Myocyte (in vitro differentiated cells): Measurements from ENCODE around the gene GMFB. TPM values are rescaled to one million over a fixed set of nuclear protein-coding genes. Genes with fewer than 3 reads are reported as not detected.
A peak's percentile ranks its signal among the peaks of the same experiment; 100 is the strongest.

Source experiments
- DNase-seq: peaks from one replicate; pipeline ENCODE4 v3.0.0-alpha.2; 2012; ENCODE audit warnings: low read depth
- total RNA-seq: library from RNA; depleted of rRNA; stranded (reverse); fragments of >200 nt; gene quantifications from 2 replicates; pipeline ENCODE4 v1.2.3, GENCODE V29; 2014

The GMFB gene
- total RNA-seq, 1 donor from 2014 or later = 81.7 TPM

GRCh38 chr14:54493293-54493692, 4.5 kb upstream of the GMFB start:
- DNase-seq = no peak

DNA sequence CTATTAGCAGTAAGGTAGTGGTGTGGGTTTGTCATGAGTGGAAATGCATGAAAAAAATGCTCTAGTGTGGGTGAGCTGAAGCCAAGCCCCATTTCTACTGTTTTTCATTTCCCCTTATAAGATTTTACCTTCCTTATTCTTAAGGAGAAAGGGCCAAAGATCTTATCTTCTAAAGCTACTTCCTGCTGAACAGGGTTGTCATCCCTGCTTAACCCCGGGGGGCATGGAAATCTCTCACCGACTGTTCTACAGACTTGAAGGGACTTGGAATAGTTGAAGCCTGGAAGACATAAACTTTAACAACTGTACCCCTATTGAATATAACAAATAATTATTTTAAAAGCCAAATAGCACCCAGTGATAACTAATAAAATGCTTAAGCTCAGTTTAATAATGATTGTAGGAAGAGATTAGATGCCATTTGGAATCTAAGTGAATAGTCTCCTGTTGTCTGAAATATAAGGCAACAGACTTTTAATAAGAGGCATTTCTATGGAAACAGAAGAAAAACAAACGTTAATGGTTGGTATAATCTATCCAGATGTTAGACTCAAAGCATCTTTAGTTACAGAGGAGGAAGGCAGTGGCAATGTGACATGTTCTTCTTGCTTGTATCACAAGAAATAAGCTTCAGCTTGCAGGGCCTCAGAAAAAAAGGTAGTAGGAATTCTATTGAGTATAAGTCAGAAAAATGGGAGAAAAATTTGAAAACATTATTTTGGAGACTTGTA, 1.8 kb upstream of the GMFB start:
- no peak for DNase-seq

DNA sequence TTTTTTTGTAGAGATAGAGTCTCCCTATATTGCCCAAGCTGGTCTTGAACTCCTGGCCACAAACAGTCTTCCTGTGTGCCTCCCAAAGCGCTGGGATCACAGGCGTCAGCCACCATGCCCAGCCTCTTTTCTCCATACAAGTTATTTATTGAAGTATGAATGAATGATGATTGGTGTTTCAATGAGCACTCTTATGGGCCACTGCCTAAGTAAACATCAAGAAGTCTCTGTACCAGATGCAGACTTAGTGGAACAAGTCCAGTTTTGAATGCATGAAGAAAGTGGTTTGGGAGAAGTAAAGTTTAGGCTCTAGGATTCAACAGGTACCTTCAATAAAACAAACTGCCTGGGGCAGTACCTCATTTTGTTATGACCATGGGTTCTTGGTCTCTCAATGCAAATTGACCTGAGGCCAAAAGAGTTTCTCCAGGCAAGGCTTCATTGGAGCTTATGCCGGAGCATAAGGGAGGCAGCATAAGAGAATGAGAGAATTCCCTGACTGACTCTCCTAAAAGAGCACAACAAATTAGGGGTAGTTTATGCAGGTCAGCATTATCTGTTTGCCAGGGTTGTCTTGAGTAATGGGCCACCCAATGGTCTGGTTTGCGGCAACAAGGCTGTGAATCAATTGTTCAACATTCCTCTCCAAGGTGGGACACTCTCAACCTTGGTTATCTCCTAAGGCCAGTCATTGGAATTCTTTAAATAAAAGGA, 1.1 kb upstream of the GMFB start:
- DNase-seq = no peak

- DNase-seq = no peak
Measured at GRCh38 chr14:54489318-54489683, 521 bp upstream of the GMFB start.

DNA sequence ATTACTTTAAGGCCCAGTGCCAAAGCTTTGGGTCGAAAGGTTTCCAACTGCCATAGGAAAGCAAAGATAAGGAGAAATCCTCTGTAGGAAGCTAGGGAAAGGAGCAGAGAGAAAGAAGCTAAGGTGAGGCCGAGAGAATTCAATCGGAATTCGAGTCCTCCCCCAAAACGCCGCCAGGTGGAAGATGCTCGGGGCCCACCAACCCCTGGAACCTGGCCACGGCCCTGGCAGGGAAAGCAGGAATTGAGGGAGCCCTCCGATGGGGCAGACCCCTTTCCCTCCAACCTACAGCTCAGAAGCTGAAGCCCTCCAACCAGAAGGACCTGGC, 498 bp downstream of the GMFB start:
- DNase-seq = no peak

GRCh38 chr14:54487771-54488170, 1.0 kb downstream of the GMFB start:
- peak; percentile 41 for DNase-seq

DNA sequence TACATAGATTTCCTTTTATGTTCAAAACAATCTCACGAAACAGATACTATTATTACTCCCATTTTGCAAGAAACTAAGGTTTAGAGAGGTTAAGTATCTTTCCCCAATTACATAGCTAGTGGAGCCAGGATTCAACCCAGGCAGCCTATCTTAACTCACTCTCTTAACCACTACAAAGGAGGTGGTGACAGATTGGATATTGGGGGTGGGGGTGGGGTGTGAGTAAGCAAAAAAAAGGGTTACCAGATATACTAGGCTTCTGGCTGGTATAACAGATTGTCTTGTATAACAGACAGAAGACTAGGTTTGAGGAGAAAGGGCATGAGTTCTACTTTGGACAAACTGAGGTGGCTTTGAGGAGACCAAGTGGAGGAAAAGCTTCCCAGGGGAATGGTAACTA, 2.1 kb downstream of the GMFB start:
- no peak for DNase-seq

DNA sequence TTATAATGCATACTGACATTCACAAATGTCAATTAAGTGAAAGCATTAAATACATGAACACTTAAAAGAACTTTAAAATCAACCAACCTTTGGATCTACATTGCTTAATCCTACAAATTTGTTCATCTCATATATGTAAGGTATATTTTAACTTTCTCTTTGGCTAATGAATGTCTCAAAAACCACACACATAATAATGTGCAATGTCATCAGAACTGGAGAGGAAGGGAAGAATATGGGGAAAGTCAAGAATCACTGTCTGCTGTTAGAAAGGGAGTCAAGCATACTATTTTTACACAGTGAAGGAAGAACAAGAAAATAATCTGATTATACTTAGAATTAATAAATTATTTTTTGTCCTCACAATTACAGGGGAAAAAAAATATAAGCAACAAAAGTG, 4.9 kb downstream of the GMFB start:
- DNase-seq = no peak

DNA sequence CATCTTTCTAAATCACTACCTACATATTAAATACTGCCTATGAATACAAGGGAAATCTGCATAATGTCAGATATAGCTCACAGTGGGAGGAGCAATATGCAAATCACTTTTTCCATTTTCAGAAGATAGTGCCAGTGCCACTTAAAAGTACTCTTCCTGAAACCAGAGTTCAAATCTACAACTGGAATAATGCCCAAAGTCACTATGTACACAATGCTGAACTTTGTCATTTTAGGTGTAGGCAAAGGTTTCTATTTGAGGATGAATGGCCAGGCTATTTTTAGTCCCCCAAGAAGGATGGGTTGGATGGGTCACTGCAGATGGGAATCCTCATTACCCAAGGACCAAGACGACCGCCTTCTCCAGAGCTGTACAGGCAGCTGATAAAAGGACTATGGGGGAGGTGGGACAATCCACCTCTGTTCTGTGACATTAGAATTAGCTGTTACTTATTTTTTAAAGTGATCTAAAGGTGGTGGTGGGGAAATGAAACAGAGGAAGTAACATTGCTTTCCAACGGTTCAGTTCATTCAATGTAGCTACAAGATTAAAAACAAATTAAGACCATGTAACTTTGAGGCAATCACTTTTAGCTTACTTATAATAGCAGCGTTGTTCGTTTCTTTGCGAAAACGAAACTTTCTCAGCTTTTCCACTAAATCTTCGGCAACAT, 5.6 kb downstream of the GMFB start:
- no peak for DNase-seq

DNA sequence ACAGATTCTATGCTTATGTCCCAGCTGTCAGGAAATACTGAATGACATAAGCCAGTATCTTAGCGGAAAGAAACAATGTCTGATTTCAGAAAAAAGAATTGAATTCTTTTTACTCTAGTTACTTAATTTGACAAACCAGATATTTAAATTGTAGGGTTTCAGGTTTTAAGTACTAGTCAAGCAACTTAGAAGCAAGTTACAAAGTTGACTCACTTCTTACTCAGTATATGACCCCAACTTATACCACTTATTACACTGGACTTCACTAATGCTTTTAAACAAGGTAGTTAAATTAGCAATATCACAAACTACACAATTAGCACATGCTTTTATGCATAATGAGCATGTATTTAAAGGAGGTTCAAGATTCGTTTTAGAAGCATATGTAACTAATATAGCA, 7.1 kb downstream of the GMFB start:
- DNase-seq = no peak

DNA sequence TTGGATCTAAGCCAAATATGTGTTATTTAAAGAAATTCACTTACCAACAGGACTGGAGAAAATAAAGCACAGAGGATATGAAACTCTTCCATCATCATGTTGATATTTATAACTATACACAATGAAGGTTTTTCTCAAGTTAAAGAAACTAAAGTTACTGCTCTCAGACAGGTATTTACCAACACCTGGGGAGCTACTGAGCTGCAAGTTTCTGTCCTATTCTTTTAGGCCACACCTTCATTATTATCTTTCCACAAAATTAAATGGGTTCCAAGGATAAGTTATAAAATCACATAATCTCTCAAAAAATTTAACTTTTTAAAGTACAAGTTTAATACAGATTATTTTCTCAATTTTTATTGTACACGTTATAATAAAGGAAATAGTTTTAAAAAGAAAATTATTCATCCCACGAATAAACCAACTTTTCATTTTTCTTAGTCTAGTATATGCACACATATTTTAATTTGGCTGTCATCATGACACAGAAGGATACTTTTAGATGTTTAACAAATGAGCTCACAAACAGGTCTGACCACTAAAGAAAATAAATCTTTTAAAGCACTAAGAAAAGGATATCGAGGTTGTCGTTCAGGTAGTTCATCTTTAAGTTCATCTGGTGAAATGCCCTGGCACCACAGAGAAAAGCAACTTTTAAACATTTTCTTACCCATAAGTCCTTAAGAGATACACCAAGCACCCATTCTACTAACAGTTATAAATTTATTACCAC, 7.8 kb downstream of the GMFB start:
- DNase-seq = no peak

DNA sequence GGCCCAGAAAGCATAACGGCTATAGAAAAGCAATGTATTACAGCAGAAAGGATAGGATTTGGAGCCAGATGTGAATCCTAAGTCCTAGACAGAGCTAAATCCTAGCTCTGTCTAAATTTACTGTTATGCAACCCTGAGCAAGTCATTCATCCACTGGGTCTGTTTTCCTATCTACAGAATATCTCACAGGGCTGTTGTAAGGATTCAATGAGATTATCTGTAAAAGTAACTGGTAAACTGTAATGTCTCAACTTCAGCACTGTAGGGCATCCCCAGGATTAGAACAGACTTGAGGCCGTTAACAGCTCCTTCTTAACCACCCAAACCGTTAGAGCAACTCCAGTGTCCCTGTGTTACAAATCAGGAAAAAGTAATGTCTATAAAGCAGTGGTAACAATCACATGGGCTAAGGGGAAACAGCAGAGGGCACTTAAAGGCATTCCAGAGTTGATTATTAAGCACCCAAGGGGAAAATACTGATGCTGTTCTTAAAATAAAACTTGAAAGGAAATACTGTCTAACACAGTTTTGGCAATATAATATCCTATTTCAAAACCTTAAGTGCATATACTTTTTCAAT, 10.1 kb downstream of the GMFB start:
- DNase-seq = no peak

DNA sequence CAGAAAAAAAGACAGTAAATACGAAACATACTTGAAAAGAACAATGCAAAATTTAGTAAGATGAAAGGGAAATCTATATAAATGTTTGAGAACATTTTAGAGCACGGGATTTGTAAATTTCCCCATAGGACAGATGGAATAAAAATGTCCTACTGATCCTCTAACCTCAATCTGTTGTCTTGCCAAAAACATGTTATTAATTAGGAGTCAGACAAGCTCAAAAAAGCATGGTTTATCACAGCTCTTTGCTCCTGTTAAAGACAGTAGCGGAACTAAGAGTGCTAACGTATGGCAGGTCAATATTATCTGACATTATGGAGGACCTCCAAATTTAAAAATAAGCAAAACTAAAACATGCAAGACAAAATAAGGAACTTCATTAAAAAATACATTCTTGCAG, 12.9 kb downstream of the GMFB start:
- DNase-seq = no peak

DNA sequence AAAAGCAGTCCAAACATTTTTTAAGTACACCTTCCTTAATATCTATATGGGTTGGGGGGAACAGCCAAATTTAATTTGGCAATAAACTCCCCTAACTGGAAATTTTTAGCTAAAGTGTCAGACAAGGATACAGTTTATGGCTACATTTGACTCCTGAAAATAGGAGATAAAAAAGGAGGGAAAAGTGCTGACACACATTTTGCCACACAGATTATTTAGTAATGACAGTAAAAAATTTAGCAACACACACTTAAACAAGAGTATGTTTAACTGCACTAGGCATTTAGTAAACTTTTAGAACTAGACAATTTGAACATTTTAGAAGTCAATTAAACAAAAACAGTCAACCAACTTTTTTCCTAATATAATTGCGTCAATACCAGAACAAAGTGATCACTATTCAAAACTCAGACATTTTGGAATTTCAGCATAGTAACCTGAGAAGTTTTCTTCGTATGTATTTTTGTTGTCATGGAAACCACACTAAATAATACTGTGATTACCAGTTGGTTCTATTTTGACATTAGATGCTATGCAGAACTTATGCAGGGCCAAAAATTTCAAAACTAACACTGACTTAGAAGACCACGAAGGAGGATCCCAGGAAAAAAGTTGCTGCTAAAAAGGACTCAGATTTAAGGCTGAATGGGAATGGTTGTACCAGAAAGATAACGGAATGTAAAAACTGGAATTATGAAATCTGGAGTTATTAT, 13.4 kb downstream of the GMFB start:
- no peak for DNase-seq

DNA sequence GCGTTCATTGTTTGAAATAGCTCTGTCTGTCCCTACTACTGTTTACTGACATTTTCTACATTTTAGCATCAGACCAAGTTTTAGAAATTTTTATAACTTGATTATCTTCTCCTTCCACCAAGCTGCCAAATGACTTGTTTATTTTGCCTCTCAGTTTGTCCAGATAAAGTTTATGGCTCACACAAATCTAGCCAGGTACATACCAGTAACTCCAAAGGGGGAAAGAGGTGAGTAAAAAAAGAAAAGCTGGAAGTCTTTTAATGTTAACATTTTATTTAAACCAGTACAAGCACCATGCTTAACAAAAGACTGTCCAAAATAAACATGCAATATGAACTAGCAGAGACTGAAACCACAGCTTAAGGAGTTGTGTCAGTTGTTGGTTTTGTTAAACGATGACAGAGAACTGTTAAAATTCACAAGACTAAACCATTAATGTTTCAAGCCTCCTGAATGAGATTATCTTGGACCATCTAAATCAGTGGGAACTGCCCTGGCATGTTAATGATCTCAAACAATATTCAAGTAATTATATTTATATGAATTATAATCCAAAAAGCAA, 14.5 kb downstream of the GMFB start:
- peak; percentile 38 for DNase-seq

- DNase-seq = no peak
Measured at GRCh38 chr14:54472315-54472714, 16.5 kb downstream of the GMFB start.

DNA sequence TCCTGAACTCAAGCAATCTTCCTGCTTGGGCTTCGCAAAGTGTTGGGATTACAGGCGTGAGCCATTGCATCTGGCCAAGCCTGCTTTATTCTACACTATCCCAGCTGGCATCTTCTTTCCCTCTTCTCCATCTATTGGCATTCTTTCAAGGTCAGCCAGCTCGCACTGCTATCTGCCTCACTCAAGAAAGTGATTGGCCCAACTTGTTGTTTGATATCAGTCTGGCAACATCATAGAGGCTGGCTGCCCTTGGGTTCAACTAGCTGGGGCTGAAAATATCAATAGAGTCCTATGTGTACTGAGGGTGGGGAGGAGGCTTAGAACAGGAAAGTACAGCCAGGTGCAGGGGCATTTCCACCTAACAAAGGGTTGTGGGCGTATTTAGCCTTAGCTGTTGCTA, 17.1 kb downstream of the GMFB start:
- DNase-seq = no peak

GRCh38 chr14:54470701-54471100, 18.1 kb downstream of the GMFB start:
- no peak for DNase-seq

DNA sequence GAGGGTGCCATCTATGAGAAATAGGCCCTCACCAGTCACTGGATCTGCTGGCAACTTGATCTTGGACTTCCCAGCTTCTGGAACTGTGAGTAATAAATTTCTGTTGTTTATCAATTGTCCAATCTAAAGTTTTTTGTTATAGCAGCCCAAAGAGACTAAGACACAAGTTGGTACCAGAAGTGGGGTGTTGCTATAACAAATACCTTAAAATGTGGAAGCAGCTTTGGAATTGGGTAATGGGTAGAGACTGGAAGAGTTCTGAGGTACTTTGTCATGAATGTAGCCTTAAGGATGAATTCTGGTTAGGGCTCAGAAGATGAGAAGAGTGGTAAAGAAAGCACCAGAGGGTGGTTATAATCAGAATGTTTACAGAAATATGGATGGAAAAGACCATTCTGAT, 21.5 kb downstream of the GMFB start:
- no peak for DNase-seq

GRCh38 chr14:54465654-54466053, 23.1 kb downstream of the GMFB start:
- DNase-seq = no peak

DNA sequence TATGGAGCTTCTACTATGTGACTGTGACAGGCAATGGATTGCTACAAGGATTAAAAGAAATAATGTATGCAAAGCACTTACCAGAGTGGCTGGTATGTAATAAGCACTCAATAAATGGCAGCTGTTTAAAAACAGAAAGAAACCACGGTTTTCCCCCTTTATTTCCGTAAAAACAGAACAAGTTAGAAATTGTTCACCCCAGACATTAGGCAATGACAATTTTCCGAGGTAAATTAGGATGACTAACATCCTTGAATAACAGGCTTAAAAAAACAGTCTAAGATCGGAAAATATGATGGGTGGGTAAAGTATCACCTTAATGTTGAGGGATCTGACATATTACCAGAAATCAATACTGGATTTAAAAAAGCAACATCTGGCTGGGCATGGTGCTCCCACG, 26.7 kb downstream of the GMFB start:
- DNase-seq = no peak
